Liver (tissue), 9 donors: ENCODE results near the gene TUBGCP4. TPM values are rescaled to one million over a fixed set of nuclear protein-coding genes. Genes with fewer than 3 reads are reported as not detected.

Experiments used
- DNase-seq: peaks from one replicate; pipeline ENCODE4 v3.0.0-alpha.2; 2017; ENCODE audit warnings: low spot score
- H3K27ac ChIP-seq, 2 donors: one replicate each; pipeline ENCODE4 v1.7.0; 2013; ENCODE audit warnings: inconsistent platforms in 2 of 2, low read length in 2 of 2, control low read depth in 1 of 2, low read depth in 1 of 2, mild to moderate bottlenecking in 1 of 2
- H3K27me3 ChIP-seq, 4 donors: one replicate each; pipeline versions ENCODE4 v1.6.1 to v1.7.0; 2013; ENCODE audit warnings: low read length in 3 of 4, inconsistent platforms in 1 of 4, mild to moderate bottlenecking in 1 of 4, moderate library complexity in 1 of 4; ENCODE audit not compliant: control insufficient read depth in 4 of 4, insufficient read depth in 4 of 4
- H3K36me3 ChIP-seq, 4 donors: one replicate each; pipeline versions ENCODE4 v1.6.1 to v1.7.0; 2013; ENCODE audit warnings: low read length in 3 of 4, mild to moderate bottlenecking in 3 of 4, low read depth in 1 of 4, moderate library complexity in 1 of 4; ENCODE audit not compliant: control insufficient read depth in 4 of 4, insufficient read depth in 3 of 4
- H3K4me1 ChIP-seq, 4 donors: one replicate each; pipeline versions ENCODE4 v1.6.1 to v1.7.0; 2013; ENCODE audit warnings: low read length in 3 of 4, mild to moderate bottlenecking in 3 of 4, moderate library complexity in 1 of 4; ENCODE audit not compliant: control insufficient read depth in 4 of 4, insufficient read depth in 4 of 4
- H3K4me3 ChIP-seq, 3 donors: one replicate each; pipeline versions ENCODE4 v1.6.1 to v1.7.0; 2013; ENCODE audit warnings: low read length in 3 of 3, control low read depth in 1 of 3, low read depth in 1 of 3, mild to moderate bottlenecking in 1 of 3
- H3K9ac ChIP-seq, 2 donors: one replicate each; pipeline ENCODE4 v1.7.0; 2013; ENCODE audit warnings: low read length in 2 of 2, mild to moderate bottlenecking in 2 of 2, moderate library complexity in 2 of 2, control low read depth in 1 of 2, low read depth in 1 of 2
- H3K9me3 ChIP-seq, 4 donors: one replicate each; pipeline versions ENCODE4 v1.6.1 to v1.7.0; 2013; ENCODE audit warnings: low read length in 3 of 4; ENCODE audit not compliant: control insufficient read depth in 4 of 4
- EGR1 ChIP-seq, 2 donors: IDR thresholded peaks; 2 replicates each; pipeline ENCODE4 v1.6.1; 2016 to 2018; ENCODE audit warnings: antibody characterized with exemption in 2 of 2, low read depth in 2 of 2
- HNF4G ChIP-seq: IDR thresholded peaks from 2 replicates; pipeline ENCODE4 v1.6.1; 2016; ENCODE audit warnings: antibody characterized with exemption
- RXRA ChIP-seq, 2 donors: IDR thresholded peaks; 2 replicates each; pipeline ENCODE4 v1.6.1; 2017 to 2018; ENCODE audit warnings: antibody characterized with exemption in 2 of 2, mild to moderate bottlenecking in 1 of 2
- WGBS: extraction: QIAGEN DNeasy Blood & Tissue Kit; methylation state at CpG from one replicate; pipeline ENCODE4 v1.1.7; 2013; 5-methylcytosine and 5-hydroxymethylcytosine counted together
- polyA plus RNA-seq, 2 donors: library from polyadenylated mRNA; stranded (reverse) in 1 of 2; unstranded in 1 of 2; fragments of 200-250 nt in 1 of 2; fragments of >200 nt in 1 of 2; fragmentation: Nextera tagmentation in 1 of 2; extraction: Ambion mirVana in 1 of 2; gene quantifications; one replicate each; pipeline versions ENCODE4 v1.2.1 to v1.2.3, GENCODE V29; 2013 to 2015
- total RNA-seq, 2 donors: library from RNA; depleted of rRNA; stranded (reverse); fragments of >200 nt; gene quantifications; one replicate each; pipeline ENCODE4 v1.2.3, GENCODE V29; 2014
- TF ChIP-seq, protein P1 (sequence below): IDR thresholded peaks from 2 replicates; pipeline ENCODE4 v1.6.1; 2016; ENCODE audit warnings: antibody characterized with exemption
- TF ChIP-seq, protein P2 (sequence below): fragments of 150-350 bp; IDR thresholded peaks from 2 replicates; pipeline ENCODE4 v1.5.1; 2017; ENCODE audit warnings: improper control_type of control experiment, low read depth, low read length; ENCODE audit not compliant: missing input control
- donor health status: healthy.
- donor health status: healthy.
- donor health status: healthy.
- donor health status: healthy.
- donor health status: healthy.

TUBGCP4 gene
- total and polyA plus RNA-seq, 4 donors = 4.6 to 20.5 (median 12.4) TPM

DNA sequence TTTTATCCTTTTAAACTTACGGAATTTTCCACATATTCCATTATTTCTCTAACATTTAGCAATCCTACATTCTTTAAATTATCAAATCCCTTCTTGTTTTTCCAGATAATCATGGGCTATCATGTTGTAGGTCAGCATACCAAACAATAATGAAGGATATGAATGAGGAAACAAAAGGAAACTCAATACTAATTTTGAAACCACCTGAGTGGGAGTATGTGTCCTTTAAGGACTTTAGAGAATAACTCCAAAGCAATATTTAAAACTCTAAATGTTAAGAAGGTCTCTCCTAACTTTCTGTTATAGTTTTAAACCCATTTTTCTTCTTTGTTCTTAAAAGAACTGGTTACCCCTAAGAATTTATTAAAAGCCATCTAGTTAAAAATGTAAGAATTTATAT lies 79.1 kb downstream of the TUBGCP4 start:
- no peaks in the 10 kb centered on the region for H3K27me3 ChIP-seq
- H3K27ac ChIP-seq = no peak overlapping the region
- peaks cover 0 to 7% (median 2%) of the 10 kb centered on the region in 4 donors for H3K36me3 ChIP-seq
- H3K9ac ChIP-seq = no peak overlapping the region
- no peak for DNase-seq
- no peaks in the 10 kb centered on the region for H3K4me1 ChIP-seq
- no peak overlapping the region for H3K4me3 ChIP-seq
- H3K9me3 ChIP-seq = no peaks in the 10 kb centered on the region
- no peak for TF ChIP-seq RXRA (IDR thresholded peaks at IDR 0.05)
- TF ChIP-seq, protein P1, sequence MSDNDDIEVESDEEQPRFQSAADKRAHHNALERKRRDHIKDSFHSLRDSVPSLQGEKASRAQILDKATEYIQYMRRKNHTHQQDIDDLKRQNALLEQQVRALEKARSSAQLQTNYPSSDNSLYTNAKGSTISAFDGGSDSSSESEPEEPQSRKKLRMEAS = no peak
- no peak for TF ChIP-seq EGR1 (IDR thresholded peaks at IDR 0.05; ENCODE audit: low read depth in 2 of 2)
- TF ChIP-seq, protein P2, sequence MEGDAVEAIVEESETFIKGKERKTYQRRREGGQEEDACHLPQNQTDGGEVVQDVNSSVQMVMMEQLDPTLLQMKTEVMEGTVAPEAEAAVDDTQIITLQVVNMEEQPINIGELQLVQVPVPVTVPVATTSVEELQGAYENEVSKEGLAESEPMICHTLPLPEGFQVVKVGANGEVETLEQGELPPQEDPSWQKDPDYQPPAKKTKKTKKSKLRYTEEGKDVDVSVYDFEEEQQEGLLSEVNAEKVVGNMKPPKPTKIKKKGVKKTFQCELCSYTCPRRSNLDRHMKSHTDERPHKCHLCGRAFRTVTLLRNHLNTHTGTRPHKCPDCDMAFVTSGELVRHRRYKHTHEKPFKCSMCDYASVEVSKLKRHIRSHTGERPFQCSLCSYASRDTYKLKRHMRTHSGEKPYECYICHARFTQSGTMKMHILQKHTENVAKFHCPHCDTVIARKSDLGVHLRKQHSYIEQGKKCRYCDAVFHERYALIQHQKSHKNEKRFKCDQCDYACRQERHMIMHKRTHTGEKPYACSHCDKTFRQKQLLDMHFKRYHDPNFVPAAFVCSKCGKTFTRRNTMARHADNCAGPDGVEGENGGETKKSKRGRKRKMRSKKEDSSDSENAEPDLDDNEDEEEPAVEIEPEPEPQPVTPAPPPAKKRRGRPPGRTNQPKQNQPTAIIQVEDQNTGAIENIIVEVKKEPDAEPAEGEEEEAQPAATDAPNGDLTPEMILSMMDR = no peak
- no peak for TF ChIP-seq HNF4G
- 97% methylated on average over 1 of the region's 1 CpG for WGBS

Other genes starting within 250 kb of the TUBGCP4 start
- 10 to 100 TPM; 12.0 to 14.0 TPM for gene TMEM62, start 237.5 kb upstream of the TUBGCP4 start, total RNA-seq
- gene TMEM62, start 237.5 kb upstream of the TUBGCP4 start, polyA plus RNA-seq = 1 to 10 TPM; 4.5 to 9.3 TPM
- 100 to 1,000 TPM in 1 of 2 donors, 10 to 100 TPM in 1; 25.4 to 160 TPM for gene CCNDBP1, start 185.7 kb upstream of the TUBGCP4 start, total RNA-seq
- 10 to 100 TPM; 21.4 to 27.5 TPM for gene CCNDBP1, start 185.7 kb upstream of the TUBGCP4 start, polyA plus RNA-seq
- gene EPB42, start 150.1 kb upstream of the TUBGCP4 start, total RNA-seq = 100 to 1,000 TPM in 1 of 2 donors, not detected in 1; 247 TPM
- gene EPB42, start 150.1 kb upstream of the TUBGCP4 start, polyA plus RNA-seq = under 1 TPM in 1 of 2 donors, not detected in 1; 0.02 TPM
- gene TGM5, start 104.2 kb upstream of the TUBGCP4 start, total RNA-seq = not detected
- gene TGM5, start 104.2 kb upstream of the TUBGCP4 start, polyA plus RNA-seq = not detected
- not detected for gene TGM7, start 68.8 kb upstream of the TUBGCP4 start, total RNA-seq
- not detected for gene TGM7, start 68.8 kb upstream of the TUBGCP4 start, polyA plus RNA-seq
- 1 to 10 TPM; 4.0 to 4.3 TPM for gene LCMT2, start 40.5 kb upstream of the TUBGCP4 start, total RNA-seq
- gene LCMT2, start 40.5 kb upstream of the TUBGCP4 start, polyA plus RNA-seq = 1 to 10 TPM; 3.1 to 3.7 TPM
- 10 to 100 TPM; 13.4 to 15.6 TPM for gene ZSCAN29, start 58 bp upstream of the TUBGCP4 start, total RNA-seq
- 1 to 10 TPM; 4.1 to 5.8 TPM for gene ZSCAN29, start 58 bp upstream of the TUBGCP4 start, polyA plus RNA-seq
- 10 to 100 TPM; 11.3 to 12.0 TPM for gene TP53BP1, start 122.1 kb downstream of the TUBGCP4 start, total RNA-seq
- gene TP53BP1, start 122.1 kb downstream of the TUBGCP4 start, polyA plus RNA-seq = 1 to 10 TPM; 2.7 to 3.2 TPM
- gene MAP1A, start 146.5 kb downstream of the TUBGCP4 start, total RNA-seq = under 1 TPM; 0.42 to 0.89 TPM
- under 1 TPM; 0.11 to 0.15 TPM for gene MAP1A, start 146.5 kb downstream of the TUBGCP4 start, polyA plus RNA-seq
- 10 to 100 TPM; 11.9 to 18.2 TPM for gene PPIP5K1, start 219.1 kb downstream of the TUBGCP4 start, total RNA-seq
- 1 to 10 TPM; 2.5 to 5.4 TPM for gene PPIP5K1, start 219.1 kb downstream of the TUBGCP4 start, polyA plus RNA-seq
- under 1 TPM in 1 of 2 donors, not detected in 1; 0.37 TPM for gene CKMT1B, start 222.9 kb downstream of the TUBGCP4 start, total RNA-seq
- under 1 TPM in 1 of 2 donors, not detected in 1; 0.03 TPM for gene CKMT1B, start 222.9 kb downstream of the TUBGCP4 start, polyA plus RNA-seq
- under 1 TPM in 1 of 2 donors, not detected in 1; 0.25 TPM for gene STRC, start 247.7 kb downstream of the TUBGCP4 start, total RNA-seq
- gene STRC, start 247.7 kb downstream of the TUBGCP4 start, polyA plus RNA-seq = under 1 TPM; 0.02 to 0.29 TPM